Stimulated activated CD8-positive, alpha-beta memory T cell treated with anti-CD3 and anti-CD28 coated beads, Interleukin-7, amount 100 ng/mL, for 4 hours (primary cell): ENCODE results near the gene FASTKD3.
A peak's percentile ranks its signal among the peaks of the same experiment; 100 is the strongest.

Experiments used
- DNase-seq, 2 donors: peaks; one replicate each; pipeline ENCODE4 v3.0.0-alpha.2; 2020; ENCODE audit warnings: low read depth in 2 of 2

FASTKD3 gene

GRCh38 chr5:7881091-7881490 is 12.3 kb upstream of the FASTKD3 start:
- no peak for DNase-seq

- DNase-seq = no peak
Observed at GRCh38 chr5:7878381-7878873, 9.6 kb upstream of the FASTKD3 start.

GRCh38 chr5:7877851-7878250 is 9.0 kb upstream of the FASTKD3 start:
- DNase-seq = no peak

- no peak for DNase-seq
Observed at GRCh38 chr5:7876867-7877266, 8.0 kb upstream of the FASTKD3 start.

GRCh38 chr5:7875151-7875550 is 6.3 kb upstream of the FASTKD3 start:
- DNase-seq = no peak

- DNase-seq = no peak
Observed at GRCh38 chr5:7874639-7875038, 5.8 kb upstream of the FASTKD3 start.

- no peak for DNase-seq
Observed at GRCh38 chr5:7873216-7873615, 4.4 kb upstream of the FASTKD3 start.

- DNase-seq = no peak
Observed at GRCh38 chr5:7872517-7873130, 3.8 kb upstream of the FASTKD3 start.

GRCh38 chr5:7871653-7872052 is 2.8 kb upstream of the FASTKD3 start:
- no peak for DNase-seq

- DNase-seq = peak in 1 of 2 donors; percentile 19
Observed at GRCh38 chr5:7869474-7870136, 774 bp upstream of the FASTKD3 start.

GRCh38 chr5:7868427-7868772 is 431 bp downstream of the FASTKD3 start:
- no peak for DNase-seq

- DNase-seq = no peak
Observed at GRCh38 chr5:7867260-7867659, 1.6 kb downstream of the FASTKD3 start.

GRCh38 chr5:7866196-7866595 is 2.6 kb downstream of the FASTKD3 start:
- DNase-seq = no peak

- DNase-seq = no peak
Observed at GRCh38 chr5:7857926-7858632, 10.8 kb downstream of the FASTKD3 start.

GRCh38 chr5:7857361-7857760 is 11.5 kb downstream of the FASTKD3 start:
- no peak for DNase-seq

GRCh38 chr5:7856855-7857254 is 12.0 kb downstream of the FASTKD3 start:
- DNase-seq = no peak

GRCh38 chr5:7855611-7856010 is 13.2 kb downstream of the FASTKD3 start:
- DNase-seq = no peak

GRCh38 chr5:7852988-7853387 is 15.8 kb downstream of the FASTKD3 start:
- no peak for DNase-seq

GRCh38 chr5:7852542-7852941 is 16.3 kb downstream of the FASTKD3 start:
- DNase-seq = no peak

GRCh38 chr5:7851617-7852289 is 17.1 kb downstream of the FASTKD3 start:
- DNase-seq = no peak

- no peak for DNase-seq
Observed at GRCh38 chr5:7851240-7851592, 17.6 kb downstream of the FASTKD3 start.

GRCh38 chr5:7850395-7851239 is 18.2 kb downstream of the FASTKD3 start, which contains the start of gene CFAP90:
Gene CFAP90 (minus strand): TSS chr5:7851133. CDS start chr5:7851021, 112 bp downstream.
- peak in 1 of 2 donors; percentile 16 for DNase-seq
